Activated T-helper 1 cell treated with anti-CD3 and anti-CD28 coated beads, Interleukin-12 subunit alpha, Interleukin-12 subunit beta, Interleukin-2, Interleukin-4 antibody, amounts not matched to agents 30 ng/mL and 10 ng/mL and 1 ng/mL, durations not matched to agents 14 hours and 24 hours and 36 hours (primary cell): ENCODE results near the gene FTO. TPM values are rescaled to one million over a fixed set of nuclear protein-coding genes. Genes with fewer than 3 reads are reported as not detected.

ENCODE experiments used
- DNase-seq: peaks from one replicate; pipeline ENCODE4 v3.0.0; 2021; ENCODE audit warnings: low spot score
- H3K27ac Mint-ChIP-seq: one replicate; pipeline ENCODE4 v1.8.0; 2021; ENCODE audit warnings: mild to moderate bottlenecking, mixed read lengths
- H3K27me3 Mint-ChIP-seq: one replicate; pipeline ENCODE4 v1.8.0; 2022; ENCODE audit warnings: mild to moderate bottlenecking, moderate library complexity, mixed read lengths; ENCODE audit not compliant: insufficient read depth
- H3K36me3 Mint-ChIP-seq: one replicate; pipeline ENCODE4 v1.8.0; 2021; ENCODE audit warnings: low read depth, mixed read lengths
- H3K4me1 Mint-ChIP-seq: one replicate; pipeline ENCODE4 v1.8.0; 2021; ENCODE audit warnings: low read depth, mixed read lengths
- H3K4me3 Mint-ChIP-seq: one replicate; pipeline ENCODE4 v1.8.0; 2021; ENCODE audit warnings: mild to moderate bottlenecking, moderate library complexity, mixed read lengths
- H3K9me3 Mint-ChIP-seq: one replicate; pipeline ENCODE4 v1.8.0; 2021; ENCODE audit warnings: mixed read lengths
- intact Hi-C: fragments of 100-400 bp; cut with micrococcal nuclease; formaldehyde crosslinking; loops from one replicate; pipeline ENCODE4 v1.15.1; 2024
- total RNA-seq: library from RNA; stranded (reverse); gene quantifications from 2 replicates; pipeline ENCODE4 v1.2.3, GENCODE V29; 2022

The FTO gene
- total RNA-seq, 1 donor from 2014 or later = 56.4 TPM

GRCh38 chr16:54144572-54144947 lies 440.6 kb downstream of the FTO start:
- intact Hi-C loops = no loop called here

GRCh38 chr16:54145881-54146280 lies 441.9 kb downstream of the FTO start:
- peaks cover 1% of the 10 kb centered on the region for H3K36me3 Mint-ChIP-seq
- H3K4me1 Mint-ChIP-seq = no peaks in the 10 kb centered on the region
- H3K9me3 Mint-ChIP-seq = no peaks in the 10 kb centered on the region
- peaks cover 15% of the 10 kb centered on the region for H3K27me3 Mint-ChIP-seq
- DNase-seq = no peak
- H3K27ac Mint-ChIP-seq = no peak overlapping the region
- intact Hi-C loops = no loop called here
- no peak overlapping the region for H3K4me3 Mint-ChIP-seq

More at GRCh38 chr16:54144572-54144947, 440.6 kb downstream of the FTO start:
- Mint-ChIP-seq H3K9me3 (no peaks in the 10 kb centered on the region), H3K4me3 (no peak overlapping the region), H3K27ac (no peak overlapping the region), H3K36me3 (peaks cover 1% of the 10 kb centered on the region), H3K4me1 (no peaks in the 10 kb centered on the region), H3K27me3 (peaks cover 14% of the 10 kb centered on the region)
- DNase-seq = no peak

GRCh38 chr16:54148974-54149373 lies 445.0 kb downstream of the FTO start:
- no peak for DNase-seq
- H3K36me3 Mint-ChIP-seq = peaks cover 1% of the 10 kb centered on the region
- no peak overlapping the region for H3K27ac Mint-ChIP-seq
- intact Hi-C loops = no loop called here
- H3K4me3 Mint-ChIP-seq = no peak overlapping the region
- H3K27me3 Mint-ChIP-seq = peaks cover 5% of the 10 kb centered on the region
- H3K9me3 Mint-ChIP-seq = no peaks in the 10 kb centered on the region
- H3K4me1 Mint-ChIP-seq = no peaks in the 10 kb centered on the region

DNA sequence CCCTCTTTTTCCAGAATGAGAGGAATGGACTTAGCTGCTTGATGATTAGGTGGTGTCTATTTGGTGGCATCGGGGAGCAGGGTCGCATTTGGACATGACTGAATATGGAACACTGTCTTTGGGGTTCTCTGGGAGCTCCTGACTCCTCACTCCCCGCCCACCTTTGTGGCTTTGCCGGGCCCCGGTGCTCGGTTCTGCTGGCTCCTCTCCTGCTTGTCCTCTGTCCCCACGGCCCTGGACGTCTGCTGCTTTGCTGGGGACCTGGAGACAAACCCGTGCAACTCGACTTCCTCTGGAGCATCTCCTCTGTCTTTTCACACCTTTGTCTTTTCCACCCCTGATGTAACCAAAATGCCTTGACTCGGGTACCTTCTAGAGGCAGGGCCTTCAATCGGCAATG lies 446.9 kb downstream of the FTO start:
- Mint-ChIP-seq H3K4me3 (no peak overlapping the region), H3K4me1 (no peaks in the 10 kb centered on the region), H3K9me3 (peaks cover 10% of the 10 kb centered on the region), H3K27me3 (peaks cover 6% of the 10 kb centered on the region), H3K36me3 (peaks cover 1% of the 10 kb centered on the region), H3K27ac (no peak overlapping the region)
- intact Hi-C loops = no loop called here
- no peak for DNase-seq

DNA sequence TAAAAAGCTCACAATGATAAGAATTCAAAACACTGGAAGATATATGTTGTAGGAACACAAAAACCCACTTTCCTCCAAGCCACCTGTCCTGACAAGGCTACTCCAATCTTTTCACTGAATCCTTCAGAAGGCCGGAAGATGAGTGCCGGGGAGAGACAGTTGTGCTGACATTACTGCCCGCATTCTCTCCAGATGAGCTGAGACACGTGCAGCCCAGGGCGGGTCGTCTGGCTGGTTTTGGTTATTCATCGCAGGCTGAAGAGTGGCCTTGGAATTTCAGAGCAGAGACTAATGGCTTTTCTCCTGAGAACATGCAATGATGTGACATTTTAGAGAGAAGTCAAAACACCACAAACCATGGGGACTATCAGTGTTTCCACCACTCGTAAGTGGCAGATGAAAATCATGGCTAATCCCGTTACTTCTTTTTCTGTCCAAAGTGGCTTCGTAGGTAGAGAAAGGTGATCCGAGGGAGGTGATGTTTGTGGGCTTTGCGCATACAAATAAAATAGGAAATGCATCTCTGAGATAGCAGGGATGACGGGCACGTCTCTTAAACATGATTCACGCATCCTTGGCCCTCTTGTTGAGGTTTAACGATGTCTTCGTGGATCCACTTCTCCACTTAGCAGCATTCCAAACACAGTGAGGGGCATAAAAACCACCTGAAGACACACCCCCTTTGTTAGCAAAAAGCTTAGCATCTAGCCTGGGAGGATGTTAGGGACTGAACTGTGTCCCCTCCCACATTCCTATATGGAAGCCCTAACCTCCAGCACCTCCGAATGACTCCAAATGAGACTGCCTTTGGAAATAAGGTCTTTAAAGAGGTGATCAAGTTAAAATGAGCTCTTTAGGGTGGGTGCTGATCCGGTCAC lies 448.6 kb downstream of the FTO start:
- intact Hi-C loops = no loop called here
- Mint-ChIP-seq H3K27ac (no peak overlapping the region), H3K27me3 (peaks cover 6% of the 10 kb centered on the region), H3K9me3 (peaks cover 13% of the 10 kb centered on the region), H3K4me3 (no peak overlapping the region), H3K4me1 (no peaks in the 10 kb centered on the region), H3K36me3 (peaks cover 1% of the 10 kb centered on the region)
- DNase-seq = no peak

- Mint-ChIP-seq H3K36me3 (no peaks in the 10 kb centered on the region), H3K9me3 (peaks cover 13% of the 10 kb centered on the region), H3K27me3 (peaks cover 6% of the 10 kb centered on the region), H3K4me3 (no peak overlapping the region), H3K27ac (no peak overlapping the region), H3K4me1 (no peaks in the 10 kb centered on the region)
- no peak for DNase-seq
- intact Hi-C loops = no loop called here
Observed at GRCh38 chr16:54153240-54153934, 449.4 kb downstream of the FTO start.

DNA sequence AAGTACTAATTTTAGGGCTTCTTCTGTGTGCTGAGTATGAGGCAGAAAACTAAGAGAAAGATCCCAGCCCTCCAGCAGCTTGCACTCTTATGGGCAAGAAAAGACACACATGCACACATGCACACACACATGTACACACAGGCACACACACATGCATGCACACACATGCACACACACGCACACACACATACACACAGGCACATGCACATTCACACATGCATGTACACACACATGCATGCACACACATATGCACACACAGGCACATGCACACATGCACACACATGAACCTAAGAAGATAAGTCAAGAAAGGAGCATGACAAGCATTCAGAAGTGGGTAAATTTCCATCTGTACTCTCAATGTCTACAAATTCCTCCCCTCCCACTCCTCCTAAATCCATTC lies 452.4 kb downstream of the FTO start:
- Mint-ChIP-seq H3K9me3 (peaks cover 18% of the 10 kb centered on the region), H3K27ac (no peak overlapping the region), H3K4me3 (no peak overlapping the region), H3K27me3 (peaks cover 4% of the 10 kb centered on the region), H3K4me1 (no peaks in the 10 kb centered on the region), H3K36me3 (no peaks in the 10 kb centered on the region)
- no peak for DNase-seq
- intact Hi-C loops = no loop called here

DNA sequence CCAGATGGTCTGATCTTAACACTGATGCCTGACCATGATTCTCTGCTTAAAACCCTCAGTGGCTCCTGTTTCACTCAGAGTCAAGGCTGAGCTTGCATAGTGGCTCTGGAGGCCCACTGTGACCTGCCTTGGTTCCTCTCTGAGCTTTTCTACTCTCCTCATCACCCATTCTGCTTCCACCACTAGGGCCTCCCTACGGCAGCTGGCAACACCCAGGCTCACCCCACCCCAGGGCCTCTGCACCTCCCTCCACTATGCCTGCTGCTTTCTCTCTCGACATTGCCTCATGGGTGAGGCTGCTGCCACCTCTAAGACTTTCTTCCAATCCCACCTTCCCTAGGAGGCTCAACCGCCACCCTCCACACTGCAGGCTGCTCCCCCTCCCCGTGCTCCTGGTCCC lies 455.0 kb downstream of the FTO start:
- Mint-ChIP-seq H3K36me3 (no peaks in the 10 kb centered on the region), H3K4me1 (no peaks in the 10 kb centered on the region)

DNA sequence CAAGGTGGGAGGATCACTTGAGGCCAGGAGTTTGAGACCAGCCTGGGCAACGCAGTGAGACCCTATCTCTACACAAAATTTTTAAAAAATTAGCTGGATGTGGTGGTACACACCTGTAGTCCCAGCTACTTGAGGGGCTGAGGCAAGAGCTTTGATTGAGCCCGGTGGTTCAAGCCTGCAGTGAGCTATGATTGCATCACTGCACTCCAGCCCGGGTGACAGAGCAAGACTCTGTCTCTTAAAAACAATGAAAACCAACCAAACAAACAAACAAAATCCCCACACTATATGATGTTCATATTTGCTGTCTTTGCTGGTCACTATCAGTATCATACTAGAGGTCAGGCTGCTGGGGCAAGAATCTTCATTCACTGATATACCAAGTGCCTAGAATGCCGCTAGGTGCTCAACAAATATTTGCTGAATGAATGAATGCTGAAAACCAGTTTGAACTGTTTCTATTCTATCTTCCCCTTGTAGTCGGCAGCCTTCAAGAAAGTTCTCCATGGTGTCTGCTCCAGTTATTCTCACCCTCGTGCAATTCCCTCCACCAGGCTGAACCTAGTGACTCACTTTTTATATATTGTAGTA lies 455.6 kb downstream of the FTO start:
- DNase-seq = no peak

More for the DNA sequence above, 455.0 kb downstream of the FTO start:
- peaks cover 18% of the 10 kb centered on the region for H3K9me3 Mint-ChIP-seq
- H3K27ac Mint-ChIP-seq = no peak overlapping the region
- DNase-seq = no peak
- H3K27me3 Mint-ChIP-seq = peaks cover 4% of the 10 kb centered on the region
- intact Hi-C loops = no loop called here
- H3K4me3 Mint-ChIP-seq = no peak overlapping the region

GRCh38 chr16:54160252-54160860 lies 456.4 kb downstream of the FTO start:
- Mint-ChIP-seq H3K4me1 (no peaks in the 10 kb centered on the region), H3K27ac (no peak overlapping the region), H3K36me3 (no peaks in the 10 kb centered on the region), H3K27me3 (no peaks in the 10 kb centered on the region), H3K9me3 (peaks cover 13% of the 10 kb centered on the region), H3K4me3 (no peak overlapping the region)
- intact Hi-C loops = no loop called here
- no peak for DNase-seq

More for the DNA sequence above, 455.6 kb downstream of the FTO start:
- Mint-ChIP-seq H3K27ac (no peak overlapping the region), H3K4me3 (no peak overlapping the region), H3K4me1 (no peaks in the 10 kb centered on the region), H3K9me3 (peaks cover 18% of the 10 kb centered on the region), H3K36me3 (no peaks in the 10 kb centered on the region), H3K27me3 (peaks cover 4% of the 10 kb centered on the region)
- intact Hi-C loops = no loop called here

DNA sequence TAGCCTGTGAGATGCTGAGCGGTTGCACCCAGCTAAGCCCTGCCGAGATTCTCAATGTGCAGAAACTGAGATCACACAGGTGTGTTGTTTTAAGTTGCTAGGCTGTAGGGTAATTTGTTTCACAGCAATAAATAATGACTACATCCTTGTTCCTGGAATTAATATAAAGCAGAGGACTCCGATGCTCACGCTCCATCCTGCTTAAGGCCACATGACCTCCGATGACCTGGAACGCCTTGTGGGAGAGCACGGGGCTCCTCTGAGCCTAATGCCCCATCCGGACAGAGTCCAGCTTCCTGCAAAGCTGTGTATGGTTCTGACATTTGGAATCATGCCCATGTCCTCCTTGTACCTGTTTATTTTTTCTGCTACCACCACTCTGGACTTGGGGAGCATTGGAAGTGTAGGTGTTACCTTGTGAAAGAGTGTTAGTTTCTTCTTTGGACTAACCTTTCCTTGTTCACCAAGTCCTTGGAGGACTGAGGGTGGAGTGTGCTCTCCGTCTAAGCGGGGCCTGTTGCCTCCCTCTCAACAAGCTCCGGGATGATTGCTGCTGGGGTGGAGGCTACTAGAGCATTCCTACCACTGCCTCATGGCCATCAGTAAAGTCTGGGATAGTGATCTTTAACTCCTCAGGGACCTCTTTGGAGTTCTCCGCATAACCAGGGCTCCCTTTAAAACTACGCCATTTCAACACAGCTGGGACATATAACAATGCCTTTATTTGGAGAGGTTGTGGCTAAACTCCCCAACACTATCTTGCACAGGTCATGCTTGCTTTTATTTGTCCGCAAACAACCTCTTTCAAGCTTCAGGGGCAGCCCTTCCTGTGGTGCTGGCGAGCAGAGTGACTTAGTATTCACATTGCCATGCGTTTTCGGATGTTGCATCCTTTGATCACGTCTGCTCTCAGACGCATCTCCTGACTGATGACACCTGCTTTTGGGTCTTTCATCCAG lies 457.3 kb downstream of the FTO start:
- intact Hi-C loops = no loop called here

GRCh38 chr16:54163197-54163843 lies 459.4 kb downstream of the FTO start:
- Mint-ChIP-seq H3K27me3 (no peaks in the 10 kb centered on the region), H3K4me3 (no peak overlapping the region), H3K36me3 (no peaks in the 10 kb centered on the region), H3K9me3 (peaks cover 5% of the 10 kb centered on the region), H3K27ac (no peak overlapping the region), H3K4me1 (no peaks in the 10 kb centered on the region)
- intact Hi-C loops = no loop called here
- no peak for DNase-seq

More for the DNA sequence above, 457.3 kb downstream of the FTO start:
- no peaks in the 10 kb centered on the region for H3K4me1 Mint-ChIP-seq
- H3K9me3 Mint-ChIP-seq = peaks cover 5% of the 10 kb centered on the region
- no peaks in the 10 kb centered on the region for H3K27me3 Mint-ChIP-seq
- H3K27ac Mint-ChIP-seq = no peak overlapping the region
- H3K36me3 Mint-ChIP-seq = no peaks in the 10 kb centered on the region
- no peak for DNase-seq
- H3K4me3 Mint-ChIP-seq = no peak overlapping the region
